ENCODE measurements around the gene TMCC1. TPM values are rescaled to one million over a fixed set of nuclear protein-coding genes. Genes with fewer than 3 reads are reported as not detected.

The TMCC1 gene
- total RNA-seq, 4 donors from 2014 or later = 24.3 to 41.7 (median 31.1) TPM

- H3K4me1 ChIP-seq = peaks cover 0 to 5% of the 10 kb centered on the region in 2 donors
- no peaks in the 10 kb centered on the region for H3K27me3 ChIP-seq
- no peak overlapping the region for H3K4me3 ChIP-seq (replicated peaks in 1 of 3)
- intact Hi-C loops (cut with DNase I) = no loop called here
- TF ChIP-seq, protein P1, sequence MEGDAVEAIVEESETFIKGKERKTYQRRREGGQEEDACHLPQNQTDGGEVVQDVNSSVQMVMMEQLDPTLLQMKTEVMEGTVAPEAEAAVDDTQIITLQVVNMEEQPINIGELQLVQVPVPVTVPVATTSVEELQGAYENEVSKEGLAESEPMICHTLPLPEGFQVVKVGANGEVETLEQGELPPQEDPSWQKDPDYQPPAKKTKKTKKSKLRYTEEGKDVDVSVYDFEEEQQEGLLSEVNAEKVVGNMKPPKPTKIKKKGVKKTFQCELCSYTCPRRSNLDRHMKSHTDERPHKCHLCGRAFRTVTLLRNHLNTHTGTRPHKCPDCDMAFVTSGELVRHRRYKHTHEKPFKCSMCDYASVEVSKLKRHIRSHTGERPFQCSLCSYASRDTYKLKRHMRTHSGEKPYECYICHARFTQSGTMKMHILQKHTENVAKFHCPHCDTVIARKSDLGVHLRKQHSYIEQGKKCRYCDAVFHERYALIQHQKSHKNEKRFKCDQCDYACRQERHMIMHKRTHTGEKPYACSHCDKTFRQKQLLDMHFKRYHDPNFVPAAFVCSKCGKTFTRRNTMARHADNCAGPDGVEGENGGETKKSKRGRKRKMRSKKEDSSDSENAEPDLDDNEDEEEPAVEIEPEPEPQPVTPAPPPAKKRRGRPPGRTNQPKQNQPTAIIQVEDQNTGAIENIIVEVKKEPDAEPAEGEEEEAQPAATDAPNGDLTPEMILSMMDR (IDR thresholded peaks at IDR 0.05) = no peak
- TF ChIP-seq POLR2A (IDR thresholded peaks at IDR 0.05) = no peak
- H3K27ac ChIP-seq = no peak overlapping the region
- 94 to 98% methylated on average over 1 of the region's 1 CpG for WGBS, 2 donors
- no peaks in the 10 kb centered on the region for H3K36me3 ChIP-seq
- no peaks in the 10 kb centered on the region for H3K9me3 ChIP-seq
- DNase-seq = no peak
Measured at GRCh38 chr3:129831503-129831902, 62.0 kb downstream of the TMCC1 start.

DNA sequence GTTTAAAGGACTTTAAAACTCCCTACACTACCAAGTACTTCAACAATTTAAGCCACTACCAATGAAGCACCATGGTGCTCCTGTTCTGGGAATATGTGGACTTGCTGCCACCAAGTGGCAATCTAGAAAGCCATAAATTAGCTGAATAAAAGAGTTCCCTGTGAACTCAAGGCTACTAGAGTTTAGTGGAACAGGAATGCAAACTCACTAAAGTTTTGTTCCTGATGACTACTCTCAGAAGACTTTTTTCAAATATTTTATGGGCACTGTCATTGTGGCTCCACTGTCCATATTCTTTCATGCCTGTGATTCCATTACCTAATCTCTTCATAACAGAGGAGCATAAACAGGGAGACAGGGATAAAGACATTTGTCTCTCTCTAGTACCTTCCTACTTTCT, 63.9 kb downstream of the TMCC1 start:
- DNase-seq = peak; percentile 48 to 60
- TF ChIP-seq, protein P1 (IDR thresholded peaks at IDR 0.05) = peak in 4 of 6 experiments; percentile 75 to 89 (median 80)
- TF ChIP-seq POLR2A (IDR thresholded peaks at IDR 0.05) = no peak
- Histone ChIP-seq H3K36me3 (no peaks in the 10 kb centered on the region), H3K9me3 (no peaks in the 10 kb centered on the region), H3K27ac (peak overlapping the region in 1 of 3 donors; percentile 52), H3K4me1 (peaks cover 0 to 5% of the 10 kb centered on the region in 2 donors), H3K27me3 (no peaks in the 10 kb centered on the region), H3K4me3 (replicated peaks in 1 of 3) (no peak overlapping the region)
- intact Hi-C loops (cut with DNase I) = loop anchor here (5.0 to 10.0 kb wide), 2 partner anchors 108 to 345 kb away; no protein-coding TSS in a partner anchor

DNA sequence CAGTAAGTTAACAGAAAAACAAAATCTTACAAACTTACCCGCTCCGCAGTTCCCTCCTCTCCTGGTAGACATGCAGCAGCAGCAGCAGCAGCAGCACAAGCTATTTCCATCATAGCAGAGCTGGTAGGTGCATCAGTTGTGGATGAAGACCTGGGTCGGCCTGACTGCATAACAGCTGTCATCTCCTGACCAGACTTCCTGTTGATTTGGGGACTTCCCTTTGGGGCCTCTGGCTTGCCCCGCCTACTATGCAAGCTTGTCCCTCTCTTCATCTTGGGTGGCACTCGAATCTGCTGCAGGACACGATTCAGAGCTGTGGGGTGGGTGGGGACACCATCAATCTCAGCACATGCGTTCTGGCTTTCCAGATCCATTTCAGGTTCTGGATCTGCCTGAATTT, 65.7 kb downstream of the TMCC1 start:
- H3K4me3 ChIP-seq (replicated peaks in 1 of 3) = no peak overlapping the region
- no peaks in the 10 kb centered on the region for H3K9me3 ChIP-seq
- TF ChIP-seq POLR2A (IDR thresholded peaks at IDR 0.05) = no peak
- TF ChIP-seq, protein P1 (IDR thresholded peaks at IDR 0.05) = no peak
- intact Hi-C loops (cut with DNase I) = loop anchor here (5.0 to 10.0 kb wide), 2 partner anchors 110 to 343 kb away; no protein-coding TSS in a partner anchor
- H3K4me1 ChIP-seq = peaks cover 0 to 5% of the 10 kb centered on the region in 2 donors
- no peak for DNase-seq
- no peak overlapping the region for H3K27ac ChIP-seq
- no peaks in the 10 kb centered on the region for H3K27me3 ChIP-seq
- H3K36me3 ChIP-seq = no peaks in the 10 kb centered on the region
- 74 to 76% methylated on average over 7 of the region's 7 CpGs for WGBS, 2 donors

DNA sequence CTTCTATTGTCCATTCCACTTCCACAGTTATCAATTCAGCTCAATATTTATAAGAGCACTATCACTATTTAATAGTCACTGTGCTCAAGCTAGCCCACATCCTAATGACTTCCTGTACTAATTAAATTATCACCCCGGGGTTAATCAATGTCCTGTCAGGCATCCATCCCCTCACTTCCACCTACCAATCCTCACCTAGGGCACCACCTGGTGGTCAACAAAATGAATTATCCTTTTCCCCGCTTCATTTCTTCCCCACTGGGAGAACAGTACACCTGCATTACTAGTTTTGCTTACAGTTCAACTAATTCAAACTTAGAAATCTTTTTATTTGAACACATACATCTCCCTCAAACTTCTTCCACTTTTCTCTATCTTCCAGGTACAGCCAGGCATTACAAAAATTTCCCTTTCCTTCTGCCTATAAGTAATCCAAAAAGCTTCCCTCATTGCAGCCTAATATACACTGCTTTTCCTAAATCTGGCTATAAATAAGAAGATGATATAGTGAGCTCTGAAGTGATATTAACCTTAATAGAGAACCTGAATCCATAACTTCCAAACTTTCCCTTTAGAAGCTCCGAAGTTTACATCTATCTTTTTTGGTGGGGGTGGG, 68.5 kb downstream of the TMCC1 start:
- Histone ChIP-seq H3K4me3 (replicated peaks in 1 of 3) (no peak overlapping the region), H3K27ac (no peak overlapping the region), H3K4me1 (peaks cover 0 to 4% of the 10 kb centered on the region in 2 donors), H3K27me3 (no peaks in the 10 kb centered on the region), H3K36me3 (no peaks in the 10 kb centered on the region), H3K9me3 (no peaks in the 10 kb centered on the region)
- 52 to 56% methylated on average over 3 of the region's 3 CpGs for WGBS, 2 donors
- DNase-seq = peak; percentile 25 to 45
- TF ChIP-seq POLR2A (IDR thresholded peaks at IDR 0.05) = no peak
- TF ChIP-seq, protein P1 (IDR thresholded peaks at IDR 0.05) = peak; percentile 27 to 88 (median 64)
- intact Hi-C loops (cut with DNase I) = loop anchor here (2.0 to 10.0 kb wide), 4 partner anchors 112 to 340 kb away; no protein-coding TSS in a partner anchor

DNA sequence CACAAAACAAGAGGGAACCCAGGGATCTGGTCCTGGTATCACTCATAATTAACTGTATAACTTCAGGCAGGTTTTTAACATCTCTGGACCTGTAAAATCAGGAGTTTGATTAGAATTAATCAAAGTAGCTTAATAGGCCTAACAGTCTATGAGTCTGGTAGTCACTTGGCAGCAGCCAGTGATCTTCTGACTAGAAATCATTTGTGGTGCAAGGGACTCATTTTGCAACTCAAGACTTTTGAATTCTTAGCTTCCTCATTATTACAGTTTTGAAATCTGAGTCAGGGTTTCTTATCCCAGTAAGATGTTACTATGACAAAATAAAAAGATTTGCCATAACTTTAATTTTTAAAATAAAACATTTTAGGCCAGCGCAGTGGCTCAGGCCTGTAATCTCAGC, 70.8 kb downstream of the TMCC1 start:
- intact Hi-C loops (cut with DNase I) = loop anchor here (5.0 to 10.0 kb wide), 2 partner anchors 170 to 338 kb away; no protein-coding TSS in a partner anchor
- Histone ChIP-seq H3K27me3 (no peaks in the 10 kb centered on the region), H3K27ac (no peak overlapping the region), H3K4me1 (no peaks in the 10 kb centered on the region), H3K9me3 (no peaks in the 10 kb centered on the region), H3K36me3 (no peaks in the 10 kb centered on the region), H3K4me3 (replicated peaks in 1 of 3) (no peak overlapping the region)
- no peak for TF ChIP-seq POLR2A (IDR thresholded peaks at IDR 0.05)
- TF ChIP-seq, protein P1 (IDR thresholded peaks at IDR 0.05) = no peak
- WGBS, 2 donors = 97% methylated on average over 1 of the region's 1 CpG
- DNase-seq = no peak

Measured in thyroid gland (tissue), 4 donors.